Stimulated activated CD4-positive, alpha-beta T cell treated with anti-CD3 and anti-CD28 coated beads, Interleukin-12 subunit alpha, Interleukin-12 subunit beta, amount 100 ng/mL, for 48 hours (primary cell): ENCODE results near the gene GPRASP2.
"Not testable (repeated sequence)": the region's sequence is repeated elsewhere in the genome, so short reads cannot be mapped to it uniquely, and the experiment has no call there.

Source experiments
- DNase-seq, 3 donors: peaks; one replicate each; pipeline ENCODE4 v3.0.0-alpha.2; 2020; ENCODE audit warnings: low read depth in 2 of 3, low spot score in 1 of 3

GPRASP2 gene

DNA sequence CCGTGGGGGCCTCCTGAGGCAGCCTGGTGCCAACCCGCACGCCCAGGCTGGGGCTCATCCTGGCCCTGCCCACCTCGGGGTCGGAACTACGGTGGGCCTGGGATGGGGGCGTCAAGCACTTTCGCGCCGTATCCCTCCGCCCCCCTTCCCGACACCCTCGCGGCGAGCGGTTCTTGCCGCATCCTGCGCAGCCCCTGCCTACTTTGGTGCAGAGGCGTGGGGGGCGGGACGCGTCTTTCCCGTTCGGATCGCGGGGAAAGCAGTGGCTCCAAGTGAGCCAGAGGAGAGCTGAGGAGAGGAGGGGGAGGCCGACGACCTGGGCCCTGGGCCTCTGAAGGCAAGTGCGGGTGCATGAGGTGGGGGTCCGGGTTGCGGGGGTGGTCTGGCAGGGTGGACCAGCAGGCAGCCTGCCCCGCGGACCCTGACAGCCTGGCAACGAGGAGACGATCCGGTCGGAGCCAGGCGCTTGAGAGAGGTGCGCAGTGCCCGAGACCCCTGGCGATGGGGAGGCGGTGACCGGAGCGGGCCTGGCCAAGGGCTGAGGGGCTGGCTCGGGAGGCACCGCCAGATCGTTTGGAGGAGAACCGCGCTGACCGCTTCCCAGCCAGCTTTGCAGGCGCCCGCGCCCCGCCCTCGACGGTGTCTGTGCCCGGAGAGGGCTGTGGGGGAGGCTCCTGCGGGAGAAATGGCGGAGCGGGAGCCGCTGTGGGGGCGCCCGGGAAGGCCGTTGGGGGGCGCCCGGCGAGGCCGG, at the start of gene GPRASP2:
Gene GPRASP2 (plus strand): TSS at position 233 of the 751 bp plus-strand sequence. CDS start 2,422 bp downstream, outside the sequence.
- DNase-seq: peak in 1 of 3 donors; percentile 0

GRCh38 chrX:102663820-102664219, 48.4 kb upstream of the GPRASP2 start:
- DNase-seq: not testable (repeated sequence)

DNA sequence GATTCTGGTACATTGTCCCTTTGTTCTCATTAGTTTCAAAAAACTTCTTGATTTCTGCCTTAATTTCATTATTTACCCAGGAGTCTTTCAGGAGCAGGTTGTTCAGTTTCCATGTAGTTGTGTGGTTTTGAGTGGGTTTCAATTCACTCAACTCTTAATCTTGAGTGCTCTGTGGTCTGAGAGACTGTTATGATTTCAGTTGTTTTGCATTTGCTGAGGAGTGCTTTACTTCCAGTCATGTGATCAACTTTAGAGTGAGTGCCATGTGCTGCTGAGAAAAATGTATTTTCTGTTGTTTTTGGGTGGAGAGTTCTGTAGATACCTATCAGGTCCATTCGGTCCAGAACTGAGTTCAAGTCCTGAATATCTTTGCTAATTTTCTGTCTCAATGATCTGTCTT, 45.2 kb upstream of the GPRASP2 start:
- DNase-seq: not testable (repeated sequence)

- no peak for DNase-seq
Measured at GRCh38 chrX:102669526-102669925, 42.7 kb upstream of the GPRASP2 start.

- no peak for DNase-seq
Measured at GRCh38 chrX:102672856-102673255, 39.4 kb upstream of the GPRASP2 start.

GRCh38 chrX:102677479-102677878, 34.8 kb upstream of the GPRASP2 start:
- not testable (repeated sequence) for DNase-seq

DNA sequence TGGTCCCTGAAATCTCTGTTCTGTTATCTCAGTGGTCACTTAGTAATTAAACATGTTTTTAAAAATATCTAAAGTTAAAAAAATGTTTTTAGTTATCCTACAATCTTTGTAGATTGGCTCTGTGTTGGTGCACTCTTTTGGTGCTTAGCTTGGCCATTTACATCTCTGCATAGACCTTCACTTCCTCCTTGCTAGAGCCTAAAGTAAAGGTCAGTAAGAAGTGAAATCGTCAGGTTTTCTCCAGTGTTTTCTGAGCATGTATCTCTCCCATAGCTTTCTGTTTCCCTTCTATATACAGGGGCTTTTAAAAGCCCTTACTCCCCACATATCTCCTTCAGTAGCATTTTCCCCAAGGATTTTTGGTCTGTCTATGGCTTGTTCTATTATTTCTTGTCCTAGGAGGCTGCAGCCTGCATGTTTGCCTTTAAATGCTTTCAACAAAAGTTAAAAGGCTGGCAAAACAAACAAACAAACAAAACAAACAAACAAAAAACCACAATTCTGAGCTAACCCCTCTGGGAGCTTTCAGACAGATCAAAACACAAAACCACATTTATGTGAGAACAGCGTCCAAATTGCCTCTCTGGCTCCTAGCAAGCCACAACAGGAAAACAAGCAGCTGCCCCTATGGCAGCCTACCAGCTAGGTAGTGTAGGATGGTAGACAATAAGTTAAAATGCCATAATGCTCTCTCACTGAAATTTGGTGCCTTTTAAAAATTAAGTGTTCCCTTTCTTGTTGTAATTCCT, 27.3 kb upstream of the GPRASP2 start:
- no peak for DNase-seq

- no peak for DNase-seq
Measured at GRCh38 chrX:102694749-102695148, 17.5 kb upstream of the GPRASP2 start.

GRCh38 chrX:102696306-102696705, 15.9 kb upstream of the GPRASP2 start:
- DNase-seq: no peak

- DNase-seq: no peak
Measured at GRCh38 chrX:102697494-102697893, 14.8 kb upstream of the GPRASP2 start.

- DNase-seq: no peak
Measured at GRCh38 chrX:102708900-102709299, 3.3 kb upstream of the GPRASP2 start.

GRCh38 chrX:102711872-102712215, 404 bp upstream of the GPRASP2 start:
- DNase-seq: no peak

GRCh38 chrX:102712981-102713625, 855 bp downstream of the GPRASP2 start:
- DNase-seq: peak in 1 of 3 donors; percentile 1

- DNase-seq: no peak
Measured at GRCh38 chrX:102714994-102715393, 2.7 kb downstream of the GPRASP2 start.

- no peak for DNase-seq
Measured at GRCh38 chrX:102715967-102716366, 3.7 kb downstream of the GPRASP2 start.

GRCh38 chrX:102720237-102721168, 8.3 kb downstream of the GPRASP2 start, which contains the start of gene GPRASP3:
GPRASP3 (plus strand) TSS chrX:102720743; CDS start chrX:102748996, 28,253 bp downstream.
- peak; percentile 55 to 66 (median 64) for DNase-seq

DNA sequence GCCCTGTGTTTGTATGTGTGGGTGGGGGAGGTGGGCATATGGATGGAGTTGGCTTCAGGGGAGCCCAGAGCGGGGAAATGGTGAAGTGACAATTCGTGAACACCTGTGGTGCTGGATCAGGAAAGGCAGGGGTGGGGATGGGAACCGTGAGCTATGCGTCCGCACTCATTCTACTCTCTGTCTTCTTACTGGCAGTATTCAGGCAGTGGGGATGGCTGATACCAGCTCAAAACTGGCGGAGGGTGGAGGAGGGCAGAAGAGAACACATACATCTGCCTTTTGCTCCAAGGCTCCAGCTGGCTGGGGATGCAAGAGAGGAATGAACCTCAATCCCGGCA, 8.9 kb downstream of the GPRASP2 start:
- not testable (repeated sequence) for DNase-seq

- DNase-seq: no peak
Measured at GRCh38 chrX:102723456-102723855, 11.2 kb downstream of the GPRASP2 start.

DNA sequence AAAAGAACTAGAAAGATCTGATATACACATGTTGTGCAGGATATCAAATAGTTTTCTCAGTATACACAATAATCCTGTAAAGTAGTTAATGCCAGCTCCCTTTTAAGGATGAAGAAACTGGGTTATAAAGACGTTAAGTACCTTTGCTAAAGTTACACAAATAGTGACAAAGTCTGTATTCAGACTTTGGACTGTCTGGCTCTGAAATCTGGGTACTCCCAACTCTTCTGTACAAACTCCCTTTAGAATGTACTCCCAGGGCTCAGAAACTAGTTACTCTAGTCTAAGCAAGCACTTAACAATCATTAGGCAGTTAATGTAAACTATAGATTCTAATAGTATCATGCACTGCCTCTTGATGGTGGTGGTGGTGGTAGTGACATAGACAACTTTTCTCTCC, 15.5 kb downstream of the GPRASP2 start:
- DNase-seq: no peak

DNA sequence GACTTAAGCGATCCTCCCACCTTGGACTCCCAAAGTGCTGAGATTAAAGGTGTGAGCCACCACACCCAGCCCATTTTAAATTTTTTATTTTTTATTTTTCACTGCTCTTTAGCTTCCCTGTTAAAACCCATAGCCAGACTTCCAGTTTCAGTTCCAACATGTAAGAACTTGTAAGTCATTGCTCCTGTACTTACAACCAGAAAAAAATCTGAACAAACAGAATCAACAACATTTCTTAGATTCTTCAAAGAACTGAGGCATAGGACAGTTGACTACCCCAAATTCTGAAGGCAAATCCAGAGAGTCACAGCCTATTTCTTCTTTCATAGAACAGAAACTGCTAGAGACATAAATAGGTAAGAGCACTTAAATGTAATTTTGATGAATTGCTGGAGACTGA, 16.4 kb downstream of the GPRASP2 start:
- DNase-seq: no peak

DNA sequence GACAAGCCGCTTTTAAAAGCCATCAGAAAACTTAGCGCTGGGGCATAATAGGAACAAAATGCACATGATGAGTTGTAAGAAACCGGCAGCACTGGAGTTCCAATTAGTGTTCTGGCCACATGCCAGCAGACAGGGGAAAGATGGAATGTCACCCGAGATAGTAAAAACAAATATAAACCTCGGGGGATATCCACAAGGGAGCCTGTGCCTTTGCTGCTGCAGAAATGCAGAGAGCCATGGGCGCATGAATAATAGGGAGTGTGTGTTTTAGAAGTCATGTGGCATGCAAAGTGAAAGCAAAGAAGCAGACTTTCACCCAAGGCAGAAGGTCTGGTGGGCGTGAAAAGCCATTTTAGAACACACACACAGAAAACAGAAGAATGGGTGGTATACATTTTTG, 27.4 kb downstream of the GPRASP2 start:
- no peak for DNase-seq
